Colonic mucosa (tissue), 4 donors: Measurements from ENCODE around the gene ATP6V1A. TPM values are rescaled to one million over a fixed set of nuclear protein-coding genes. Genes with fewer than 3 reads are reported as not detected.

Experiments
- DNase-seq: peaks from one replicate; pipeline ENCODE4 v3.0.0-alpha.2; 2020
- H3K27ac ChIP-seq: fragments of 200-600 bp; one replicate; pipeline ENCODE4 v1.8.0; 2021
- H3K27me3 ChIP-seq: fragments of 200-600 bp; one replicate; pipeline ENCODE4 v1.8.0; 2021
- H3K36me3 ChIP-seq: fragments of 200-600 bp; one replicate; pipeline ENCODE4 v1.8.0; 2021
- H3K4me1 ChIP-seq: fragments of 200-600 bp; one replicate; pipeline ENCODE4 v1.8.0; 2021; ENCODE audit warnings: mild to moderate bottlenecking
- H3K4me3 ChIP-seq: fragments of 200-600 bp; one replicate; pipeline ENCODE4 v1.8.0; 2021
- H3K9ac ChIP-seq, 2 donors: one replicate each; pipeline ENCODE4 v1.7.0; 2013; ENCODE audit warnings: control low read depth in 2 of 2, low read depth in 2 of 2, low read length in 2 of 2
- H3K9me3 ChIP-seq: fragments of 200-600 bp; one replicate; pipeline ENCODE4 v1.8.0; 2021
- intact Hi-C: fragments of 100-400 bp; cut with DNase I; formaldehyde crosslinking; loops from one replicate; pipeline ENCODE4 v1.14.1; 2022
- total RNA-seq, 2 donors: library from RNA; stranded (reverse); fragmentation: NEBNext Ultra II Directional in 1 of 2; extraction: Animal tissue kit (Norgen Biotek cat#: 25700) in 1 of 2; gene quantifications; one replicate each; pipeline ENCODE4 v1.2.1, GENCODE V29; 2021
- TF ChIP-seq, protein P1 (sequence below): fragments of 200-600 bp; IDR thresholded peaks from one replicate; pipeline ENCODE4 v1.8.0; 2022; ENCODE audit warnings: antibody characterized with exemption, mild to moderate bottlenecking
- donor health status: healthy.
- donor health status: DM: no; HTN: no; CAD: no.
- donor health status: DM: no; HTN: no; CAD: no.

ATP6V1A gene
- total RNA-seq, 2 donors from 2014 or later, result 79.1 to 93.4 TPM

DNA sequence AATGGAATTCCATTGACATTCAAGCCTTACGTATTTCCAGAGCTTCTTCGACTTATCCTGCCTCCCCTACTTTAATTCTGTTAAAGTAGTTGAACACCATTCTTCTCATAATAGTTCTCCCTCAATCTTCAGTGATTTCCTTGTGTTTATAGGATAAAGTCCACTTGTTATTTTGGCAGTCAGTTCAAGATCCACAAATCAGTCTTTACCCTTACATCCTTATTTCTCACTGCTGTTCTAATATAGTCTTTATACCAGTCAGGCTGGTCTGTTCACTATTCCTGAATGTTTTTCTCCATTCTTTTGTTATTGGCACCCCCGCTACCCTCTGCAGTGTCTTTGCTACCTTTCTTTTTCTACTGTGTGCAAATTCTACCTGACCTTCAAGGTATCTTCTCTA, 29.7 kb downstream of the ATP6V1A start:
- Histone ChIP-seq H3K9me3 (no peaks in the 10 kb centered on the region), H3K9ac (peak overlapping the region in 1 of 2 donors; percentile 5), H3K27me3 (no peaks in the 10 kb centered on the region), H3K4me3 (no peak overlapping the region), H3K4me1 (no peaks in the 10 kb centered on the region), H3K36me3 (no peaks in the 10 kb centered on the region), H3K27ac (no peak overlapping the region)
- intact Hi-C loops, result no loop called here
- no peak for DNase-seq
- TF ChIP-seq, protein P1, sequence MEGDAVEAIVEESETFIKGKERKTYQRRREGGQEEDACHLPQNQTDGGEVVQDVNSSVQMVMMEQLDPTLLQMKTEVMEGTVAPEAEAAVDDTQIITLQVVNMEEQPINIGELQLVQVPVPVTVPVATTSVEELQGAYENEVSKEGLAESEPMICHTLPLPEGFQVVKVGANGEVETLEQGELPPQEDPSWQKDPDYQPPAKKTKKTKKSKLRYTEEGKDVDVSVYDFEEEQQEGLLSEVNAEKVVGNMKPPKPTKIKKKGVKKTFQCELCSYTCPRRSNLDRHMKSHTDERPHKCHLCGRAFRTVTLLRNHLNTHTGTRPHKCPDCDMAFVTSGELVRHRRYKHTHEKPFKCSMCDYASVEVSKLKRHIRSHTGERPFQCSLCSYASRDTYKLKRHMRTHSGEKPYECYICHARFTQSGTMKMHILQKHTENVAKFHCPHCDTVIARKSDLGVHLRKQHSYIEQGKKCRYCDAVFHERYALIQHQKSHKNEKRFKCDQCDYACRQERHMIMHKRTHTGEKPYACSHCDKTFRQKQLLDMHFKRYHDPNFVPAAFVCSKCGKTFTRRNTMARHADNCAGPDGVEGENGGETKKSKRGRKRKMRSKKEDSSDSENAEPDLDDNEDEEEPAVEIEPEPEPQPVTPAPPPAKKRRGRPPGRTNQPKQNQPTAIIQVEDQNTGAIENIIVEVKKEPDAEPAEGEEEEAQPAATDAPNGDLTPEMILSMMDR, result no peak

- no peaks in the 10 kb centered on the region for H3K36me3 ChIP-seq
- DNase-seq, result no peak
- H3K4me3 ChIP-seq, result no peak overlapping the region
- peak overlapping the region; percentile 3 for H3K27ac ChIP-seq
- H3K27me3 ChIP-seq, result no peaks in the 10 kb centered on the region
- H3K9ac ChIP-seq, result no peak overlapping the region
- H3K4me1 ChIP-seq, result no peaks in the 10 kb centered on the region
- TF ChIP-seq, protein P1, result no peak
- H3K9me3 ChIP-seq, result no peaks in the 10 kb centered on the region
- intact Hi-C loops, result no loop called here
These were observed 36.6 kb downstream of the ATP6V1A start for GRCh38 chr3:113783463-113783862.

GRCh38 chr3:113783980-113784379, 37.1 kb downstream of the ATP6V1A start:
- intact Hi-C loops, result no loop called here
- DNase-seq, result no peak
- Histone ChIP-seq H3K36me3 (no peaks in the 10 kb centered on the region), H3K27me3 (no peaks in the 10 kb centered on the region), H3K4me3 (no peak overlapping the region), H3K9me3 (no peaks in the 10 kb centered on the region), H3K4me1 (no peaks in the 10 kb centered on the region), H3K27ac (peak overlapping the region; percentile 3), H3K9ac (no peak overlapping the region)
- TF ChIP-seq, protein P1, result no peak

DNA sequence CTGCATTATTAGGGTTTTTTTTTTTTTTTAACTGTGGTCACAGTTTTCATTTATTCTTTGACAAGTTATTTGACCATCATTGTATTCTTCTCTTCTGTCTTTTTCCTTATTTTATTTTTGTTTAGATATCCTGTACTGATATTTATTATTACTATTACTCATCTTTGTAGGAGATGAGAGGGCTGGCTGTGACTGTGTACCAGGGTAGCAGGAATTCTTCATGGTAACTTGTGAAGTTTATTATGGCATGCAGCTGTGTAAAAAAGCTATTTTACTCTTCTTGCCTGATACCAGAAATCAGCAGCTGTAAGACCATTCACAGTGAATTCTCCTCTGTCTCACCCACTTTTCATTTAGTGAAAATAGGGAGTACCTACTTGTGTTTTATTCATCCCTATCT, 44.5 kb downstream of the ATP6V1A start:
- no peaks in the 10 kb centered on the region for H3K36me3 ChIP-seq
- H3K27ac ChIP-seq, result no peak overlapping the region
- intact Hi-C loops, result no loop called here
- no peak overlapping the region for H3K4me3 ChIP-seq
- TF ChIP-seq, protein P1, result no peak
- no peak for DNase-seq
- H3K9ac ChIP-seq, result no peak overlapping the region
- H3K27me3 ChIP-seq, result no peaks in the 10 kb centered on the region
- H3K4me1 ChIP-seq, result no peaks in the 10 kb centered on the region
- H3K9me3 ChIP-seq, result no peaks in the 10 kb centered on the region

DNA sequence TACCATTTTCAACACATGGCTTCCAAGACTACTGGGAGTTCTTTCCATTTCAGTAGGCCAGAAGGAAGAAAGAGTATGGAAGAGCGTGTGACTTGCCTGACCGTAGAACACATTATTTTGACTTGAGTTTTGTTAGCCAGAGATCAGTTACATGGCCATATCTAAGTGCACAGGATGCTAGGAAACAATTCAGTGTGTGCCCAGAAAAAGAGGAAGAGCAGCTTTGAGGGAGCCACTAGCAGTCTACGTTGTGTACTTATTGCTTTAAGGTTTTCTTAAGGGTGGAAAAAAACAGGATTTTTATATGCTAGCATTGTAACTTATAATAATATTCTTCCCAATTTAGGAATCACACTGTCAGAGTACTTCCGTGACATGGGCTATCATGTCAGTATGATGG, 47.7 kb downstream of the ATP6V1A start:
- Histone ChIP-seq H3K9me3 (no peaks in the 10 kb centered on the region), H3K27me3 (no peaks in the 10 kb centered on the region), H3K4me1 (no peaks in the 10 kb centered on the region), H3K36me3 (no peaks in the 10 kb centered on the region), H3K9ac (no peak overlapping the region), H3K4me3 (no peak overlapping the region), H3K27ac (no peak overlapping the region)
- no peak for DNase-seq
- TF ChIP-seq, protein P1, result no peak
- intact Hi-C loops, result no loop called here

GRCh38 chr3:113795693-113796092, 48.9 kb downstream of the ATP6V1A start:
- Histone ChIP-seq H3K4me1 (no peaks in the 10 kb centered on the region), H3K9ac (no peak overlapping the region), H3K27me3 (no peaks in the 10 kb centered on the region), H3K27ac (no peak overlapping the region), H3K36me3 (no peaks in the 10 kb centered on the region), H3K4me3 (no peak overlapping the region), H3K9me3 (no peaks in the 10 kb centered on the region)
- intact Hi-C loops, result no loop called here
- DNase-seq, result no peak
- TF ChIP-seq, protein P1, result no peak
